BE2C (cell line): ENCODE measurements around the gene LIPG.

Experiments used
- DNase-seq: peaks from one replicate; pipeline ENCODE4 v3.0.0-alpha.2; 2020
- H3K27me3 ChIP-seq: fragments of 250-450 bp; sonication (Bioruptor Pico); 2 replicates; pipeline ENCODE4 v1.5.1; 2020; ENCODE audit warnings: mild to moderate bottlenecking
- H3K36me3 ChIP-seq: fragments of 250-450 bp; sonication (Bioruptor Pico); 2 replicates; pipeline ENCODE4 v1.5.1; 2020; ENCODE audit warnings: mild to moderate bottlenecking
- H3K4me1 ChIP-seq: fragments of 250-450 bp; sonication (Bioruptor Pico); 2 replicates; pipeline ENCODE4 v1.5.1; 2020
- H3K4me3 ChIP-seq: 2 replicates; pipeline ENCODE4 v1.5.1; 2011; ENCODE audit warnings: low read depth, low read length
- H3K9me3 ChIP-seq: fragments of 250-450 bp; sonication (Bioruptor Pico); 2 replicates; pipeline ENCODE4 v1.5.1; 2020
- CTCF ChIP-seq: IDR thresholded peaks from 2 replicates; pipeline ENCODE4 v1.5.1; 2012; ENCODE audit warnings: mild to moderate bottlenecking, low read depth, low read length

The LIPG gene

GRCh38 chr18:49565101-49565500, 3.2 kb downstream of the LIPG start:
- H3K36me3 ChIP-seq: no peaks in the 10 kb centered on the region
- no peak for DNase-seq
- H3K4me1 ChIP-seq: no peaks in the 10 kb centered on the region
- no peak overlapping the region for H3K4me3 ChIP-seq
- peaks cover 42% of the 10 kb centered on the region for H3K27me3 ChIP-seq
- no peaks in the 10 kb centered on the region for H3K9me3 ChIP-seq
- TF ChIP-seq CTCF: no peak

- Histone ChIP-seq H3K4me3 (no peak overlapping the region), H3K9me3 (no peaks in the 10 kb centered on the region), H3K27me3 (peaks cover 37% of the 10 kb centered on the region), H3K4me1 (no peaks in the 10 kb centered on the region), H3K36me3 (no peaks in the 10 kb centered on the region)
- no peak for TF ChIP-seq CTCF
- no peak for DNase-seq
These were observed 3.8 kb downstream of the LIPG start for GRCh38 chr18:49565612-49566011.

GRCh38 chr18:49566217-49566770, 4.4 kb downstream of the LIPG start:
- H3K4me1 ChIP-seq: no peaks in the 10 kb centered on the region
- H3K27me3 ChIP-seq: peaks cover 30% of the 10 kb centered on the region
- no peaks in the 10 kb centered on the region for H3K36me3 ChIP-seq
- no peaks in the 10 kb centered on the region for H3K9me3 ChIP-seq
- H3K4me3 ChIP-seq: no peak overlapping the region
- TF ChIP-seq CTCF: no peak
- DNase-seq: no peak

GRCh38 chr18:49566985-49567384, 5.1 kb downstream of the LIPG start:
- H3K4me1 ChIP-seq: no peaks in the 10 kb centered on the region
- H3K9me3 ChIP-seq: no peaks in the 10 kb centered on the region
- DNase-seq: no peak
- peaks cover 23% of the 10 kb centered on the region for H3K27me3 ChIP-seq
- no peaks in the 10 kb centered on the region for H3K36me3 ChIP-seq
- no peak for TF ChIP-seq CTCF
- no peak overlapping the region for H3K4me3 ChIP-seq

- Histone ChIP-seq H3K4me3 (no peak overlapping the region), H3K9me3 (no peaks in the 10 kb centered on the region), H3K4me1 (no peaks in the 10 kb centered on the region), H3K36me3 (no peaks in the 10 kb centered on the region), H3K27me3 (peaks cover 4% of the 10 kb centered on the region; the same call in 1 of the 2 replicates)
- DNase-seq: no peak
- no peak for TF ChIP-seq CTCF
These were observed 7.9 kb downstream of the LIPG start for GRCh38 chr18:49569724-49570123.

- Histone ChIP-seq H3K36me3 (no peaks in the 10 kb centered on the region), H3K9me3 (no peaks in the 10 kb centered on the region), H3K4me1 (no peaks in the 10 kb centered on the region), H3K27me3 (no peaks in the 10 kb centered on the region), H3K4me3 (no peak overlapping the region)
- no peak for TF ChIP-seq CTCF
- no peak for DNase-seq
These were observed 9.0 kb downstream of the LIPG start for GRCh38 chr18:49570836-49571235.
